GM18519 (cell line): Measurements from ENCODE around the gene CA11.
"Not testable (repeated sequence)": the region's sequence is repeated elsewhere in the genome, so short reads cannot be mapped to it uniquely, and the experiment has no call there.

Experiments used
- ATAC-seq: cut with Tn5 transposase; IDR thresholded peaks from one replicate; pipeline ENCODE4 v1.9.1; 2021; ENCODE audit warnings: mild to moderate bottlenecking, moderate library complexity; ENCODE audit not compliant: unreplicated experiment, low FRiP score

The CA11 gene

DNA sequence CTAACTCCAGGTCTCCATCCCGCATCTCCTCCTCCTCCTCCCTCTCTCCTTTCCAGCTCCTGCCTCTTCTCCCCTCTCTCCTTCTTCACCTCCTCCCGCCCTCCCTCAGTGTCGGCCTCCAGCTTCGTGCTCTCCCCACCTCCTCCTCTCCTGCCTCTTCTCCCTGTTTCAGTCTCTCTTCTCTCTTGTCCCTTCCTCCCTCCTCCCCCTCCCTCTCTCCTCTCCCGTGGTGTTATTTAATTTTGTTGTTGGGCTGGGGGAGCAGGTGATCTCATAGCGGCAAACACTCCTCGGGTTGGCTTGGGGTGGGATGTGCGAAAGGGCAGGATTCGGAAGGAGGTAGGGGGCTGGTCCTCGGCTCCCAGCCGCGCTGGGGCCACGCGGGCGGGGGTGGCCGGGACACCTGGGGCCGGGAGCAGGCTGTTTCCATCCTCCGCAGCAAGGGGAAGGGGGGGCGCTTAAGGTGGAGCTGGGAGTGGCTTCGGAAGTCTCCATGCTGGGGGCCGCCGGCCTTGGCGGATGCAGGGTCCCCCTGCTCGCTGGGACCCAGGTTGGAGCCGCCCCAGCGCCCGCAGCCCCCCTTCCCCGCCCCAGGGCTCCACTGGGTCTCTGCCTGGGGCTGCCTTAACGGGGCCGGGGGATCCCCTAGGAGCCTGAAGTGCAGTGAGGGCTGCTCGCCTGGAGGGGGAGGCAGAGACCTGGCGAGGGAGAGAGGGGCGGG is at the start of gene CA11:
TSS of gene CA11 (minus strand) at position 187 of the 721 bp plus-strand sequence. CDS start 555 bp downstream, outside the sequence.
- ATAC-seq, result no peak

DNA sequence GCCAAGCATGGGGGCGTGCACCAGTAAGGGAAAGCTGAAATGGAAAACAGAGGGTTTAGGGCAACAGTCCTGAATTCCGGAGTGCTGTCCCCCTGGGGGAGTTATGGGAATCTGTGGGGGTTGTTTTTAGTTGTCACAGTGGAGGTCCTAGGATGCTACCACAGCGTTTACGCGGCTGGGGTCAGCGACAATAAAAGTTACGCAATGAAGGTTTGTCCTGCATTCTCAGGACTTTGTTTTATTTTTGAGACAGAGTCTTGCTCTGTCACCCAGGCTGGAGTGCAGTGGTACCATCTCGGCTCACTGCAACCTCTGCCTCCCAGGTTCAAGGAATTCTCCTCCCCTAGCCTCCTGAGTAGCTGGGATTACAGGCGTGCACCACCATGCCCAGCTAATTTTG is 47.6 kb upstream of the CA11 start:
- ATAC-seq, result not testable (repeated sequence)

DNA sequence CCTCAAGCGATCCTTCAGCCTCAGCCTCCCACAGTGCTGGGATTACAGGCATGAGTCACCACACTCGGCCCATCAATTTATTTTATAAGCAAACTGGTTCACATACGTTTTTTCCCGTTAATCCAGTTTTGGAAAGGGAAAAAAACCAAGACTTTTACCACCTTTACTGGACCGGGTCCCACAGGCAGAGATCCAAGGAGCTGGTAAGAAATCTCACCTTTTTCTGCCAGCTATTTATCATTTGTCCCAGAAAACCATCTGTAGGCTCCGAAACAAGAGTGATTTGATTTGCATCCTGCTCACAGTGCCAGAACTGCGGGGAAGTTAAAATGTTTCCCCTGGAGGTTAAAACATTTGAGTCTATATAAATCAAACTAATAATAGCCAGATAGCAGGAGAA is 43.5 kb upstream of the CA11 start:
- no peak for ATAC-seq

DNA sequence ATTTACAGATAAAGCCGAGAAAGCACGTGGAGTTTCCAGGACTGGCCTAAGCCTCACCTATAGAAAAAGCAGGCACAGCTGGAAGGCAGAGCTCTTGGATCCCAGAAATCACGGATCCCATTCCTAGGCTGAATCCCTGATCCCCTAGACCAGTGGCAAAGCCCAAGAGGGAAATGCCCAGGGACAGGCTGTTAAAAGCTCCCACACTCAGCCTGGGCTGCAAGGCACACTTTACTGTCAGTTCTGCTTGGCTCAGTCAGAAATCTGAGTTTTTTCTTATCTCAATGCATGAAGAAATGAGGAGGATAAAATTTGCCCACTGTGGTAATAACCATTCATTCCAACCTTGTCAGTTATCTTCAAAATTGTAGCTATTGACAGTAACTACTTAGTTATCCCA is 41.8 kb upstream of the CA11 start:
- ATAC-seq, result no peak

DNA sequence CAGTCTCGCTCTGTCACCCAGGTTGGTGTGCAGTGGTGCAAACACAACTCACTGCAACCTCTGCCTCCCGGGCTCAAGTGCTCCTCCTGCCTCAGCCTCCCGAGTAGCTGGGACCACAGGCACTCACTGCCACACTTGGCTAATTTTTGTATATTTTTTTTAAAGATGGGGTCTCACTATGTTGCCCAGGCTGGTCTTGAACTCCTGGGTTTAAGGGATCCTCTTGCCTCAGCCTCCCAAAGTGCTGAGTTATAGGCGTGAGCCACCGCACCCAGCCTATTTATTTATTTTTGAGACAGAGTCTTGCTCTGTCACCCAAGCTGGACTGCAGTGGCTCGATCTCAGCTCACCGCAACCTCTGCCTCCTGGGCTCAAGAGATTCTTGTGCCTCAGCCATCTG is 40.6 kb upstream of the CA11 start:
- ATAC-seq, result not testable (repeated sequence)

DNA sequence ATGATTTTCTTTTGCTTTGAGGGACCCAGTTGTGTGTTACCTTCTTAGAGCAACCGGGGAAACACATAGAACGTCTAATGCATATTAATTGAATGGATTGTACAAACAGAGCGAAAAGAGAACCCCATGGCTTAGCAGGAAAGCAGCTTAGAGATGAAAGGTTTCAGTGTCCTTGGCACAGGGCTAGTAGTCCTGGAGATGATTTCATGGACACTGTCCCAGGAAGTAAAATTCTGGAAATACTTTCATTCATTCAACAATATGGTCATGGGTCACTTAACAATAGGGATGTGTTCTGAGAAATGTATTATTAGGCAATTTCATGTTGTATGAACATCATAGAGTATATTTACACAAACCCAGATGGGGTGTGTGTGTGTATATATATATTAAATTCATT is 40.1 kb upstream of the CA11 start:
- no peak for ATAC-seq

DNA sequence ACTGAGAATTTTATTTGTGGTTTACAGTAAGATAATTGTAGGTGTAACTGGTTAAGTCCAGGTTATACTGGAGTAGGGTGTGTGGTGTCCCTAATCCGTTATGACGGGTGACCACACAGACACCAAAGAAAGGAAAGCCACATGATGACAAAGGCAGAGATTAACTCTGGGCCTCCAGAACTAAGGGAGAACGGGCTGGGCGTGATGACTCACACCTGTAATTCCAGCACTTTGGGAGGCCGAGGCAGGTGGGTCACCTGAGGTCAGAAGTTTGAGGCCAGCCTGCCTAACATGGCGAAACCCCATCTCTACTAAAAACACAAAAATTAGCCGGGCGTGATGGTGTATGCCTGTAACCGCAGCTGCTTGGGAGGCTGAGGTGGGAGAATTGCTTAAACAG is 39.6 kb upstream of the CA11 start:
- ATAC-seq, result no peak

DNA sequence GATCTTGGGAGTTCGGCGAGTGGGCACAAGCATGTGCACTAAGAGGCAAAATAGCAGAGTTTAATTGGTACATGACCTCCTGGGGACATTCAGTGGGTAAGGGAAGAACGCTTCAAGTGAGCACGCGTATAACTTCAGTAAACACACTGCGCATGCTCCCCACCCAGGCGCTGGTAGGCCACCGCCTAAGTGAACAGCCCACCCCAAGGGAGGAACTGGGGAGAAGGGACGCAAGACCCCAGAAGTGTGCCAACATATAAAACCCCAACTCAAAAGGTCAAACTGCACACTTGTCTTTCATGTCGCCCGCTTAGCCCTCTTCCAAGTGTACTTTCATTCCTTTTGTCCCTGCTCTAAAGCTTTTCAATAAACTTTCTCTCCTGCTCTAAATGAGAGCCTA is 37.4 kb upstream of the CA11 start:
- no peak for ATAC-seq

DNA sequence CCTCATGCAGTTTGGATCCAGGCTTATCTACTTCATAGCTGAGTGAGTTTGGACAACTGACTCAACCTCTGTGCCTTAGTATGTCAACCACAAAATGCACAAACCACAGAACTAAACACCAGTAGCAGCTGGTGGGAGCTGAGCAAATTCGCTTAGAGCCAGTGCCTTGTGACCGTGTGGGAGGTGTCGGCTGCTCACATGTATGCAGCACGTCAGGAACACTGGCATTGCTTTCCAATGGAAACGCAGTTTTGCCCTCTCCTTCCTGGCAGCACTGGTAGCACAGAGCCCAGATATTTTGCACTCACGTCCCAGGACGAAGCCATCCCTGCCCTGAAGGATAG is 35.1 kb upstream of the CA11 start:
- no peak for ATAC-seq

DNA sequence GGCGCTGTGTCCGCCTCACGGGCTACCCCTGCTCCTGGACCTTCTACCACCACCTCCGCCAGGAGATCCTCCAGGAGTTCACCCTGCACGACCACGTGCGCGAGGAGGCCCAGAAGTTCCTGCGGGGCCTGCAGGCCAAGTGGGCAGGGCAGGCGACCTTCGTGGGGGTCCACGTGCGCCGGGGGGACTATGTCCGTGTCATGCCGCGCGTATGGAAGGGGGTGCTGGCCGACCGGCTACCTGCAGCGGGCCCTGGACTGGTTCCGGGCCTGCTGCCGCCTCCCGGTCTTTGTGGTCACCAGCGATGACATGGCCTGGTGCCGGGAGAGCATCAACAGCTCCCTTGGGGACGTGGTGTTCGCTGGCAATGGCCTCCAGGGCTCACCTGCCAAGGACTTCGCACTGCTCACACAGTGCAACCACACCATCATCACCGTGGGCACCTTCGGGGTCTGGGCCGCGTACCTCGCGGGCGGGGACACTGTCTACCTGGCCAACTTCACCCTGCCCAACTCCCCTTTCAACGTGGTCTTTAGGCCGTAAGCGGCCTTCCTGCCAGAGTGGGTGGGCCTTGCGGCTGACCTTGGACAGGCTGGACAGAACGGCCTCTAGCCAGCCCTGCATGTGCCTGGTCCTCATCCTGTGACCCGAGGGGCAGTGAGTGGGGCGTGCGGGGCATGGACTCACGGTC is 34.6 kb upstream of the CA11 start:
- no peak for ATAC-seq

DNA sequence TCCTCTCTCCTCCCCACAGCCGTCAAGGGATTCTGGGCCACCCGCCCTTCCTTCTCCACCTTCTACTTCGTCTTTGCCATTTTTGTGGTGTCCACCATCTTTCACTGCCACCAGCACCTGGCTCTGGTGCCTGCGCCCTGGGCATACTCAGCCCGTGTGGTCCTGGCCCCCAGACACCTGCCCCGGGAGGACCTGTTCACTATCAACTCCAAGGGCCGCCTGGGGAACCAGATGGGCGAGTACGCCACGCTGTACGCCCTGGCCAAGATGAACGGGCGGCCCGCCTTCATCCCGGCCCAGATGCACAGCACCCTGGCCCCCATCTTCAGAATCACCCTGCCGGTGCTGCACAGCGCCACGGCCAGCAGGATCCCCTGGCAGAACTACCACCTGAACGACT is 34.0 kb upstream of the CA11 start:
- ATAC-seq, result not testable (repeated sequence)

DNA sequence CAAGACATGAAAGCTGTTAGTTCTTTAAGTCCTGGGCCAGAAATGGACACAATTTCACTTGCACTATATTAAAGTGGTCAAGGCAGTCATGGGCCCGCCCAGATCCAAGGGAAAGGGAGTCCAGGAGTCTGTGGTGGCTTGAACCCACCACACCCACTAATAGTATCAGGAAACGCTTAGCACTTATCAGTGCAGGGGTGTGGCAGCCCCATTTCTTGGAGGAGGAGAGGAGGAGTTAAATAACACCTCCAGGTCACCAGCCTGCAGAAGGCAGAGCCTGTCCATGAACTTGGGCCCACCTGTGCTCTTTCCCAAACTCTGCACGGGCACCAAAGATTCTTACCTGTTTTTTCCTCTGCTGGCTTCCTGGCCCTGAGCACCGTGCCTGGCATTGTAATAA is 32.2 kb upstream of the CA11 start:
- ATAC-seq, result no peak

DNA sequence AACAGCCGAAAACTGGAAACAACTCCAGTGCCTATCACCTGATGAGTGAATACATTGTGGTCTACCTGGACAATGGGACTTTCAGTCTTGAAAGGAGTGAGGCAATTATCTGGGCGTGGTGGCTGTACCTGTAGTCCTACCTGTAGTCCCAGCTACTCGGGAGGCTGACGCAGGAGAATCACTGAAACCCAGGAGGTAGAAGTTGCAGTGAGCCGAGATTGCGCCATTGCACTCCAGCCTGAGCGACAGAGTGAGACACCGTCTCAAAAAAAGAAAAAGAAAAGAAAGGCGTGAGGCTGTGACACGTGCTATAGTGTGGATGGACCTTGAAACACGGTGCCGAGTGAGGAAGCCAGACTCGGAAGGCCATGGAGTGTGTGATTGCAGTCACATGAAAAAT is 30.9 kb upstream of the CA11 start:
- no peak for ATAC-seq

DNA sequence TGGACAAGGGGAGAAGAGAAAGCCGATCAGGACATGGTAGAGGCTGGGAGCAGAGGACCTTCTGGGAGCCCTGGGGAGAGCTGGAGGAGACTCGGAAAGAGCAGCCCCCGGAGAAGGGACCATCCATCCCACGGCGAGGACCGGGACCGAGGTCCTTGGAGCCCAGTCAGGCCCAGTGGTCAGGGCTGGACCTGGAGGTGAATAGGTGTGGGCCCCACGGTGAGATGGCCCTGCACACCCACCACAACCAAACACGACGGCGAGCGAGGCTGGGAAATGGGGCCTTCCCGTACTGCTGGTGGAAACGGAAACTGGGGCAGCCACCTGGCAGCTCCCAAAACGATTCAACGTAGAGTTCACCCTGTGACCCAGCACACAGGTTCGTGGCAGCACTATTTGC is 30.5 kb upstream of the CA11 start:
- no peak for ATAC-seq

DNA sequence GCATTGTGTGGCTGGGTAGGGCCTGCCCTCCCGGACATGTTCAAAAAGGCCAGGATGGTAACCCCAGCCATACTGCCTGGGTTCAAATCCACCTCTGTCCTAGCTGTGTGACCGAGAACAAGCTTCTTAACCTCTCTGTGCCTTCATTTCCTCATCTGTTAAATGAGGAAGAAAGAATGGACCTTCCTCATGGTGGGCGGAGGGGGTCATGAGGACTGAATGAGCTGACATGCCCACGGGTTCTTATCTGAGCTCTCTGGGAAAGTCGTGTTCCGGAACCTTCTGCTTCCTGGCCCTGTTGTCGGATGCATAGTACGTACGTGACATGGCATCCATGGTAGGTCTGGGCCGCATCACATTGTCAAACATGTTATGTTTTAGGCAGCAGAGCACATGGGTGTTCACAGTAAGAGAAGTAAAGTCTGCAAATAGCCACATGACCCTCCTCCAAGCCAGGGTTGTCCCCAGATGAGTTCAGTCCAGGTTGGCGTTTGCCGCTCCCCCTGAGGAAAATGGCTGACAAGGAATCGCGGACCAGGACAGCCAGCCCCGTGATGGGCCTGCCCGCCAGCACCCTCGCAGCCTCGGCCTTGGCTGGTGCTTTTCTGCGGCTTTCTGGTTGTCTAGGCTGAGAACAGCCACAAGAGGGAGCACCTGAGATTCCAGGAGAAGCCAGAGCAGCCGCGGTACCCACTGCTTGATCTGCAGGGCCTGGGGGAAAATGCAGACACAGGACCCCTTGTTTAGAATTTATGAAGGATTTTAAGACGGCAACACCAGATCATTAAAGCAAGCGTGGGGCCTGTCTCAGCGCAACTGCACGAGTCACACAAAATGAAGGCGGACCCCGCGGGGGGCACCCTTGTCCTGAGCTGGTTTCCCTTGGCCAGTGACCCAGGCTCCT is 29.2 kb upstream of the CA11 start:
- no peak for ATAC-seq

DNA sequence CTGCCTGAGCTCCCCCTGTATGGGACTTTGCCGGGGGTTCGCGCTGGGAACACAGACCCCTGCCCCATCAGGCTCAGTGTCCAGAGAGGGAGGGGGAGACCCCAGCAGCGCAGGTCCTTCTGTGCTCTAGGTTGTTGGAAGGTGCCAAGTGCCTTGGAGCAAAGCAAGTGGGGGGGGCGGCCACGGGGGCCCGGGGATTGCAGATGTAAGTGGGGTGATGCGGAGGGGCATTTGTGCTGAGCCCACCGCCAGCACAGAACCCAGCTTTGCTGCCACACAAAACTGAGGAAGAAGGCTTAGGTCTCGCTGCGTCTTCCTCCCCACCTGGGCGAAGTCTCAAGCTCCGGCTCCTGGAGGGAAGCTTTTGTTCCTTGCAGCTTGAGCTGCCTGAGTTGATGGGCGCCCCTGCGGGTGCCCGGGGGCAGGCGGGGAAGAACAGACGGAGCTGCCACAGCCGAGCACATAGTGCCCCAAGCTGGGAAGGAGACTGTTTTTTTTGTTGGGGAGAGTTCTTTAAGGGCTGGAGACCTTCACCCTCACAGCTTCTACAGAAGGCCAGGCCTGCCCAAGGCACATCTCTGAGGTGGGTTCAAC is 28.3 kb upstream of the CA11 start:
- no peak for ATAC-seq

DNA sequence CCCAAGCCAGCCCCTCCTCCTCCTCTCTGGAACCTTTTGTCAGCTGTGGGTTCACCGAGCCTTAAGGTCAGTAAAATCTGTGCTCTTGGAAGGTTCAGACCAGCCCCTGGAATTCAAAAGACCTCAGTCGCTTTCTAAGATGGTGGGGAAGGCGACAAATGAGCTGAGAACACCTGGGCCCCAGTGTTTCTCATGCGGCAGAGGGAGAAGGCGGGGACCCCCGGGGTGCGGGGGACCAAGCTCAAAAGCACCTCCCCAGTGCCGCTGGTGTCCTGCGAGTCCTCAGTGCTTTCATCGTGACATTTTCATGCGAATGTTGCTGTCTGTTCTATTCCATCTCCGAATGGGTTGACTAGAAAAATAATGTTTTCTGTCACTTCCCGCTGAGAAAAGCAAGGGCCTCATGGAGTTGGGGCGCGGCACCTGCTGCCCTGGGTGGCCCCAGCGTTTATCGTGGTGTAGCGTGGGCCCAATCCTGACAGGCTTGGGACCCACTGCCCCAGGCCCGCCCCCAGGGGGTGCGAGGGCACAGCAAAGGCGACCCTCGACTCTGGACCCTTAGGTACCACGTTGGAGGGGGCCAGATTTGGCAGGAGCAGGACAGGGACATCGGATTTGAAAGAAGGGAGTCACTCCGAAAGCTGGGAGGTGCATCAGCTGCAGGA is 27.6 kb upstream of the CA11 start:
- ATAC-seq, result no peak

DNA sequence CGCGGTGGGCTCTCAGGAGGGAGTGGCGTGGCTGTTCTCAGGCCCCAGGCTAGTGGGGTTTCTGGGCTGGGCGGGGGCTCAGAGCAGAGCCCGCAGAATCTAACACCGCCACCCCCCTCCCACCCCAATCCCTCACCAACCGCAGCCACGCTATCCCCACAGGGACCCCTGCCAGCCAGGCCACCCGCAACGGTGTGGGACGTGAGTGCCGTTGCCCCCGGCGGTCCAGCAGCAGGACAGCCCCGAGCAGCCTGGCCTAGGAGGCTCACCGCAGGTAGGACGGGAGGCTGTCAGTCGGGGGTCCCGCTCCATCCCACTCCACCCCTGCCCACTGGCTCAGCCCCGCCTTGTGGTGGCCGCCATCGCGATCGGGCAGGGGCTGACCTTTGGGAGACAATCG is 27.0 kb upstream of the CA11 start, which contains the start of gene NTN5:
TSS of gene NTN5 (minus strand) at position 24 of the 400 bp plus-strand sequence. CDS start 2,031 bp downstream, outside the sequence.
- no peak for ATAC-seq

DNA sequence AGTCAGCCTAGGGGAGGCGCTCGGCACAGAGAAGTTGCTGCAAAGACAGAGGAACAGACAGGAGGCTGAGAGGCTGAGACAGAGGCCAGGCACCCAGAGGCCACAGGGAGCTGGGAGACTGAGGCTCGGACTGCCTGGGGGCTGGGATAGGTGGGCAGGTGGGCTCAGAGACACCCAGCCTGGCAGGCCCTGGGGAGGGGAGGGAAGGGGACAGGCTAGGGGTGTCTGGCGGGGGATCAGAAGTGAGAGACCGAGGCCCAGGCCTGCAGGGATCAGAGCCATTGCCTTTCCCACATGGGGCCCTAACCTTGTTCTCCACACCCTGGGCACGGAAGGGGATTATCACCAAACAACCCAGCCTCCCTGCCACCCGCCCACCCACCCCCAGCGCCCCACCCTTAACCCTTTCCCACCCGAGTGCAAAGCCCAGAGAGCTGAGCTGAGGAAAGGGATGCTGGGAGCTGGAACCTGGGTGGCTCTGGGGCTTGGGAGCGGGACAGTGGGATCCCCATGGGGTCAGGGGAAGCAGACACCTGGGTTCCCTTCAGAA is 25.5 kb upstream of the CA11 start:
- no peak for ATAC-seq
